ENCODE data around the gene RAB30. TPM values are rescaled to one million over a fixed set of nuclear protein-coding genes. Genes with fewer than 3 reads are reported as not detected.
A peak's percentile ranks its signal among the peaks of the same experiment; 100 is the strongest.
"Not testable (repeated sequence)": the region's sequence is repeated elsewhere in the genome, so short reads cannot be mapped to it uniquely, and the experiment has no call there.

Gene RAB30
- total RNA-seq, 2 donors from 2014 or later, result 8.7 to 12.1 TPM

GRCh38 chr11:82989628-82990404 lies 81.9 kb downstream of the RAB30 start:
- no peak overlapping the region for H3K27ac Mint-ChIP-seq
- ATAC-seq (peak in 1 of 2 donors; percentile 13), DNase-seq (ENCODE audit: low spot score in 2 of 2) (no peak)
- H3K36me3 Mint-ChIP-seq, result peaks cover 17 to 36% of the 10 kb centered on the region in 2 donors
- H3K9me3 Mint-ChIP-seq, result peaks cover 0 to 4% of the 10 kb centered on the region in 2 donors

- H3K36me3 Mint-ChIP-seq, result peaks cover 18 to 38% of the 10 kb centered on the region in 2 donors
- DNase-seq (ENCODE audit: low spot score in 2 of 2), result no peak
- no peak for ATAC-seq
- peaks cover 0 to 4% of the 10 kb centered on the region in 2 donors for H3K9me3 Mint-ChIP-seq
- H3K27ac Mint-ChIP-seq, result no peak overlapping the region
Observed at GRCh38 chr11:82988936-82989627, 82.6 kb downstream of the RAB30 start.

- ATAC-seq, result no peak
- peaks cover 11 to 29% of the 10 kb centered on the region in 2 donors for H3K36me3 Mint-ChIP-seq
Observed at GRCh38 chr11:82987997-82988396, 83.7 kb downstream of the RAB30 start.

GRCh38 chr11:82986446-82986845 lies 85.3 kb downstream of the RAB30 start:
- Mint-ChIP-seq H3K27ac (no peak overlapping the region), H3K9me3 (peaks cover 0 to 5% of the 10 kb centered on the region in 2 donors), H3K36me3 (peaks cover 13 to 30% of the 10 kb centered on the region in 2 donors)
- no peak for DNase-seq (ENCODE audit: low spot score in 2 of 2)
- no peak for ATAC-seq

More at GRCh38 chr11:82987997-82988396, 83.7 kb downstream of the RAB30 start:
- H3K9me3 Mint-ChIP-seq, result peaks cover 0 to 4% of the 10 kb centered on the region in 2 donors
- no peak for DNase-seq (ENCODE audit: low spot score in 2 of 2)
- no peak overlapping the region for H3K27ac Mint-ChIP-seq

GRCh38 chr11:82981852-82982251 lies 89.8 kb downstream of the RAB30 start:
- Mint-ChIP-seq H3K27ac (no peak overlapping the region), H3K9me3 (peaks cover 0 to 5% of the 10 kb centered on the region in 2 donors), H3K36me3 (peaks cover 17 to 36% of the 10 kb centered on the region in 2 donors)
- ATAC-seq (no peak), DNase-seq (ENCODE audit: low spot score in 2 of 2) (no peak)

- Mint-ChIP-seq H3K27ac (no peak overlapping the region), H3K36me3 (peaks cover 22 to 42% of the 10 kb centered on the region in 2 donors), H3K9me3 (peaks cover 3 to 5% of the 10 kb centered on the region in 2 donors)
- ATAC-seq, result no peak
- DNase-seq (ENCODE audit: low spot score in 2 of 2), result no peak
Observed at GRCh38 chr11:82980947-82981346, 90.8 kb downstream of the RAB30 start.

GRCh38 chr11:82980292-82980691 lies 91.4 kb downstream of the RAB30 start:
- DNase-seq (ENCODE audit: low spot score in 2 of 2) (no peak), ATAC-seq (peak; percentile 74 to 90)
- Mint-ChIP-seq H3K9me3 (peaks cover 3 to 5% of the 10 kb centered on the region in 2 donors), H3K27ac (peak overlapping the region in 1 of 2 donors; percentile 78), H3K36me3 (peaks cover 22 to 36% of the 10 kb centered on the region in 2 donors)

- Mint-ChIP-seq H3K9me3 (peaks cover 3 to 5% of the 10 kb centered on the region in 2 donors), H3K27ac (no peak overlapping the region), H3K36me3 (peaks cover 22 to 34% of the 10 kb centered on the region in 2 donors)
- no peak for DNase-seq (ENCODE audit: low spot score in 2 of 2)
- no peak for ATAC-seq
Observed at GRCh38 chr11:82979824-82980223, 91.9 kb downstream of the RAB30 start.

GRCh38 chr11:82978422-82979099 lies 93.1 kb downstream of the RAB30 start:
- H3K9me3 Mint-ChIP-seq, result peaks cover 3 to 5% of the 10 kb centered on the region in 2 donors
- DNase-seq (ENCODE audit: low spot score in 2 of 2) (no peak), ATAC-seq (peak; percentile 80 to 88)
- H3K27ac Mint-ChIP-seq, result peak overlapping the region; percentile 76 to 82
- peaks cover 16 to 25% of the 10 kb centered on the region in 2 donors for H3K36me3 Mint-ChIP-seq

GRCh38 chr11:82976786-82977185 lies 94.9 kb downstream of the RAB30 start:
- H3K27ac Mint-ChIP-seq, result no peak overlapping the region
- DNase-seq (ENCODE audit: low spot score in 2 of 2), result no peak
- peaks cover 0 to 3% of the 10 kb centered on the region in 2 donors for H3K9me3 Mint-ChIP-seq
- ATAC-seq, result no peak
- peaks cover 10 to 17% of the 10 kb centered on the region in 2 donors for H3K36me3 Mint-ChIP-seq

GRCh38 chr11:82975882-82976281 lies 95.8 kb downstream of the RAB30 start:
- ATAC-seq, result no peak
- Mint-ChIP-seq H3K9me3 (peaks cover 0 to 3% of the 10 kb centered on the region in 2 donors), H3K36me3 (peaks cover 6 to 8% of the 10 kb centered on the region in 2 donors), H3K27ac (no peak overlapping the region)
- no peak for DNase-seq (ENCODE audit: low spot score in 2 of 2)

- Mint-ChIP-seq H3K9me3 (peaks cover 0 to 3% of the 10 kb centered on the region in 2 donors), H3K27ac (no peak overlapping the region), H3K36me3 (peaks cover 5 to 7% of the 10 kb centered on the region in 2 donors)
- ATAC-seq (no peak), DNase-seq (ENCODE audit: low spot score in 2 of 2) (no peak)
Observed at GRCh38 chr11:82974851-82975250, 96.8 kb downstream of the RAB30 start.

- no peak overlapping the region for H3K27ac Mint-ChIP-seq
- H3K9me3 Mint-ChIP-seq, result peaks cover 0 to 3% of the 10 kb centered on the region in 2 donors
- DNase-seq (ENCODE audit: low spot score in 2 of 2) (no peak), ATAC-seq (no peak)
- peaks cover 5 to 7% of the 10 kb centered on the region in 2 donors for H3K36me3 Mint-ChIP-seq
Observed at GRCh38 chr11:82974135-82974534, 97.6 kb downstream of the RAB30 start.

GRCh38 chr11:82972103-82972502 lies 99.6 kb downstream of the RAB30 start:
- H3K36me3 Mint-ChIP-seq, result peaks cover 5 to 15% of the 10 kb centered on the region in 2 donors
- H3K27ac Mint-ChIP-seq, result no peak overlapping the region
- peaks cover 7 to 9% of the 10 kb centered on the region in 2 donors for H3K9me3 Mint-ChIP-seq
- DNase-seq (ENCODE audit: low spot score in 2 of 2) (no peak), ATAC-seq (no peak)

- peak in 1 of 2 donors; percentile 60 for DNase-seq (ENCODE audit: low spot score in 2 of 2)
- H3K36me3 Mint-ChIP-seq, result peaks cover 4 to 14% of the 10 kb centered on the region in 2 donors
- peak overlapping the region in 1 of 2 donors; percentile 34 for H3K27ac Mint-ChIP-seq
Observed at GRCh38 chr11:82971519-82971946, 100.2 kb downstream of the RAB30 start.

GRCh38 chr11:82970507-82971083 lies 101.1 kb downstream of the RAB30 start:
- DNase-seq (ENCODE audit: low spot score in 2 of 2); H3K9me3 Mint-ChIP-seq; H3K27ac Mint-ChIP-seq; ATAC-seq; H3K36me3 Mint-ChIP-seq: not testable (repeated sequence)

More at GRCh38 chr11:82971519-82971946, 100.2 kb downstream of the RAB30 start:
- H3K9me3 Mint-ChIP-seq, result not testable (repeated sequence)
- ATAC-seq, result peak; percentile 34 to 81
